HG02938 (cell line): ENCODE results near the gene ZNF697.

ENCODE experiments used
- ATAC-seq: cut with Tn5 transposase; IDR thresholded peaks from one replicate; pipeline ENCODE4 v1.9.1; 2021; ENCODE audit warnings: mild to moderate bottlenecking, moderate library complexity; ENCODE audit not compliant: unreplicated experiment

ZNF697 gene

DNA sequence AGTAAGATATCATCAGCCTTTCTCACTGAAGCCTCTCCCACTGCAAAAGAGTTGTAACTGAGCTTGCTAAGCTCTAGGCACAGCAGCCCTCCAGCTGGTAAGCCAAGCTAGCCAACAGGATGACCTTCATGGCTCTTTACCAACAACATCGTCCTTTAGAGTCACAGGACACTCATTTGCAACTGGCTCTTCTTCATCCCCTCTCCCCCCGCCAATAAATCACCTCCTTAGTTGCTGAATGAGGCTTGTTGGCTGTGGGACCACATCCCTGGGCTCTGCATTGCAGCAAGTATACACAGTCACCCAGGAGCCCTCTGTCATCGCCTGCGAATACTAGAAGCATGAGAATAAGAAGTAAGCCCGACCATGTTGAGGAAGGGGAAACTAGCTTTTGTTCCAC is 16.0 kb upstream of the ZNF697 start:
- no peak for ATAC-seq

GRCh38 chr1:119662034-119662437 is 14.0 kb upstream of the ZNF697 start:
- ATAC-seq, result peak; percentile 60

GRCh38 chr1:119660253-119661083 is 12.4 kb upstream of the ZNF697 start:
- peak; percentile 68 for ATAC-seq

DNA sequence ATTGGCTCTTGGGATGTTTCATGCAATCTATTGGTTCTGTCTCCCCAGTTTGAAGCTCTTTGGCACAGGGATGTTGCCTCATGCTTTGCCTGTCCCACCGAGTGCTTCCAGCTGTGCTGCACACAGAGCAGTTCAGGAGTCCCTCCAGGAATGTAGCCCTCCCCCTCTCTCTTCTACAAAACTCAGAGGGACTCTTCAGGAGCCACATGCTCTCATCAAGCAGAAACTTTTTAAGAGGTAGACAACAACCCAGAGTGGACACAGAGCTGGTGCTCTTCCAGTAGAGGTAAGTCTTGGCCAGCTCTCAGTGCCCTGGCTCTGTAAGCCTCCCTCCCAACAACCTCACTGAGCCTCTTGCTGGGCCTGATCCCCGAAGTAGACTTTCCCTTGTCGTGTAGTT is 11.6 kb upstream of the ZNF697 start:
- no peak for ATAC-seq

DNA sequence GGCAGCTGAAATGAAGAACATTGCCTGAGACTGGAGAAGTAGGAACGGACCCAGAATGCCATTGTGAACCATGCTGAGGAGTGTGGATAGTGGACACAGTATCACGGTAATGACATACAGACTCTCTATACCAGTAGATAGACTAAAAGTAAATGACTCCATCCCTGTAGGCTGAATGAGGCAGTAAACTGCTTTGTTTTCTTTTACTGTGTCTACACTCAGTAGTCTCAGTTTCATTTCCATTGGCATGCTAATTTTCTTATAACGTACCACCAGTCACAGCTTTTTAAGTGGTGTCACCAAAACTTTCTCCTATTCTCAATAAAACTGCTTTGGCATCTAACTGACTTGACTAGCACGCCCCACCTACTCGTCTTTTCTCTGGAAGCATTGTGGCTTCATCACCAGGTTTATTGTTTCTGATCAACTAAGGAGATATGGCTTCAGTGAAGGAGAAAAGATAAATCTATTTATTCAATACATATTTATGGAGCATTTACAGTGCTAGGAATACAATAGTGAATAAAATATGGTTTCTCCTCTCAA is 8.4 kb upstream of the ZNF697 start:
- no peak for ATAC-seq

GRCh38 chr1:119655154-119655553 is 7.1 kb upstream of the ZNF697 start:
- ATAC-seq, result no peak

DNA sequence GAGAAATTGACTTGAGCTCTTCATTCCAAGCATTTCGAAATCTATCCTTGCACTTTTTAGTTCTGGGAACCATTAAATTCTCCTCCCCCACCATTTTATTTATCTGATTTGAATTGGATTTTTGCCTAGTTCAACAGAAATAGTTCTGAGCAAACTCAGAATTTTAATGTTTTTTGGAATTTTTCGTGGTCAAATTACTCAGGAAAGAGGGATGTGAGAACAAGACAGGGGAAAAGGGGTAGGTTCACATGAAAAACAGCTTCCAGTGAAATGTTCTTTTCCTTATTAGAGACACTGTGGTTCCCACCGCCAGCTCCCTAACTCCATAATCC is 5.7 kb upstream of the ZNF697 start:
- ATAC-seq, result no peak

DNA sequence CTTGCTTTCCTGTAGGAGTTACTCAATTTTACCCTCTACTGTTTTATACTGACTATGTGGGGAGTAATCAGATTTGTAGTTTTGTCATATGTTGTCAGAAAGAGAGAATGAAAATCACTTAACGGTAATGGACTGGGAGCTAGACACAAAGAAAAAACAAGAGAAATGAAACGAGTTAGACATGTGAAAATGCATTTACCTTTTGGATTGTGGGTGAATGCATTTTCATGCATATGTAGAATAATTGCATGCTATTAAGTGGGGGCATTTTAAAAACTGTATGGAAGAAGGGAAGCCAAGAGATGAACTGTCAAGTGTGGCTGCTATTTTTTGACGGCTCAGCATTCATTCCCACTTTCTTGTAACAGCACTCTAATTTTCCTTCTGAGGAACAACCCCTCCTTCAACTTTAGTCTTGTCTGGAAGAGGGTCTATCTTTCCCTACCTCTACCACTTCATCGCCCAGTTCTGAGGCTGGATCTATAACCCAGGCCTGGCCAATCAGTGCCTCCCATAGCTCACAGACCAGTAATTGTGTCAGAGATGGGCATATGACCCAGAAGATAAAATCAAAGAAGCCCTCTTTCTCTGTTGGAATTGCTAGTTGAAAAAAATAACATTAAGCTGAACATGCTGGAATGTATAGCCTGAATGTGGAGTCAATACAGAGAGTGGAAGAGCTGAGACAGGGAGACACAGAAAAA is 5.2 kb upstream of the ZNF697 start:
- ATAC-seq, result no peak

DNA sequence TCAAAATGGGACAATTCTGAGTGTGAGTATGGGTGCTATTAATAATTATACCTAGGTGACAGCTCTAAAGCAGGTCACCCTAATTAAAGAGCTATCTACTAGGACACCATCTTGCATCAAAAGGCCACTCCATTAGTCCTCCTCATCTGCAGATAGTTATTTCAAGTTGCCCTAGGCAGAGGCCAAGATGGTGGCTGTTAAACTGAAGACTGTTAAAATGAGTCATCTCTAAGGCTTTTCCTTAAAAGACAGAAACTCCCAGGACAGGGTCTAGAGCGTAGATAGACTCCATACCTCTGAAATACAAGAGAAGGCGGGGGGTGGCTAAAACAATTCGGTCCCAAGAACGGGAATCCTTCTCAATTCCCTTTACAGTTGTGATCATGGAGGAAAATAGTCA is 4.5 kb upstream of the ZNF697 start:
- ATAC-seq, result no peak

- no peak for ATAC-seq
Observed at GRCh38 chr1:119651641-119652040, 3.6 kb upstream of the ZNF697 start.

DNA sequence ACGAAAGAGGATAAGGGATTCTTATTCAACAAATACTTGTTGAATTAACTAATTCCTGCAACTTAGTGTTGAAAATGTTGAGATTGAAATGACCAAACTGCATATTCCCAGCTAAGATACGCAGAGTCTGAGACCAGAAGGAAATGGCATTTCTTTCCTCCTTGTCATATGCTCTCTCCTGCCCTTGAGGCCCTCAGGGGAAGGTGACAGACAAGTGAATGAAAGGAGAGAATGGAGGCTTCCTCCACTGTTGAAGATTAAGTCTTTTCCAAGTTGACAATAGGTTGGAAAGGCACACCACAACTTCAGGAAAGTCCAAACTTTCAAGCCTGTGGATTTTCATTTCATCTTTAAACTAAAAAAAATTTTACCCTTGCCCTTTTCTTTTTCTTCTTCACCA is 3.1 kb upstream of the ZNF697 start:
- ATAC-seq, result no peak

DNA sequence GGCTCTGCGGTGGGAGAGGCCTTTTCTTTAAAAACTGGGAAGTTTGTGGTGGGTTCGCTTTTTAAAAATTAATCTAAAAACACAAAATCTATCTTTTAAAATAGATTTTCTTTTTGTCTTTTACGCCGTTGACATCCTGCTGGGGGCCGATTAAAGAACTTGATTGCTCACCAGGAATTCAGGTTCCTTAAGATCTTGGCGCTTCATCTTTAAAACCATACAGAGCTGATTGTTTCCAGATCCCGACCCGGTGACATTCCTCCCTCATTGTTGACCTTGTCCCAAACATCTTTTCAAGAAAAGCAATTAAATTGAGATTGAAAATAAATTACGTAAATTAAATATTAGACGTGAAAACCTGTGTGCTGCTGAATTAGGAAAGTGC is 546 bp upstream of the ZNF697 start:
- ATAC-seq, result no peak

GRCh38 chr1:119647228-119647733 is 785 bp downstream of the ZNF697 start:
- ATAC-seq, result peak; percentile 8

- no peak for ATAC-seq
Observed at GRCh38 chr1:119646521-119647227, 1.4 kb downstream of the ZNF697 start.

- no peak for ATAC-seq
Observed at GRCh38 chr1:119639109-119639508, 9.0 kb downstream of the ZNF697 start.

DNA sequence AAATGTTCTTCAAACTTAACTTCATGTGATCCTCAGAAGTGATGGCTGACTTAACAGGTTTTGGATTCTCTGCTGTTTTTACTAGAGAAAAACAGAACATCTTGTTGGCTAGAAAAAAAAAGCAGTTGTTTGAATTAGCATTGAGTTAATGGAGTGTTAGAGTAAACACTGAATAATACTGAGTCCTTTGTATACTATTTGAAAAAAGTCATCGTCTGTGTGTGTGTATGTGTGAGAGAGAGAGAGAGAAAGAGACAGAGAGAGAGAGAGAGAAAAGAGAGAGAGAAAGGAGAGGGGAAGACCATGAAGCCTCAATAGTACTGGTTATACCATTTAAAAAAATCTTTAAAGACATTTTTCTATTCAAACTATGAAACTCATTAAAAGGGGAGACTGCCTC is 10.4 kb downstream of the ZNF697 start:
- ATAC-seq, result no peak

- ATAC-seq, result no peak
Observed at GRCh38 chr1:119636491-119637089, 11.5 kb downstream of the ZNF697 start.

DNA sequence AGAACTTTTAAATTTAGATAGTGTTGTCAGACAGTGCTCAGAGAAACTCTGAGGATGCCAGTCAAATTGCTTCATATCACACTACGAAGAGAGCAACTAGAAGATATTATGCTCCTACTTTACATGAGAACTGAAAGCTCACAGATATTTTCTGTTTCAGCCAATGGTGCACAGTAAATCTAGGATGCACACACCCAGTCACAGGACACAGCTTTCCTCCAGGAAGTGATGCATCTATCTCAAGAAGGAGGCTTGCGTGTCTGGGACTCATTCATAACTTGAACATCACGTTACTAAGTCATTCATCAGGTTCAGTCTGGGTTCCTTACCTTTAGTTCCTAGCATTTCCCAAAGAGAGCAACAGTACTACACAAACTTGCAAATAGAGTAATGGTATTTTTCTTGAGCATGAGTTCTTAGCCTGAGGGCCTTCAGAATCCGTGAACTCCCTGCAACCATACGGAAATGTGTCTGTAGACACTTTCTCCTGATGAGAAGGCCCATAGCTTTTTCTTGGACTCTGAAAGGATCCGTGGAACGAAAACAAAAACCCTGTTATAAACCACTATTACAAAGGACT is 12.2 kb downstream of the ZNF697 start:
- peak; percentile 46 for ATAC-seq

GRCh38 chr1:119634016-119634415 is 14.1 kb downstream of the ZNF697 start:
- ATAC-seq, result no peak

GRCh38 chr1:119633575-119633974 is 14.5 kb downstream of the ZNF697 start:
- ATAC-seq, result no peak

GRCh38 chr1:119632841-119633240 is 15.2 kb downstream of the ZNF697 start:
- no peak for ATAC-seq
